ENCODE data around the gene AHCYL2. TPM values are rescaled to one million over a fixed set of nuclear protein-coding genes. Genes with fewer than 3 reads are reported as not detected.

The AHCYL2 gene
- total RNA-seq, 1 donor from 2014 or later = 19.9 TPM

- Mint-ChIP-seq H3K27ac (ENCODE audit: unreplicated experiment) (no peak overlapping the region), H3K4me1 (ENCODE audit: unreplicated experiment) (peaks cover 14% of the 10 kb centered on the region), H3K36me3 (ENCODE audit: low read depth, unreplicated experiment) (no peaks in the 10 kb centered on the region), H3K4me3 (ENCODE audit: unreplicated experiment) (no peak overlapping the region), H3K27me3 (ENCODE audit: unreplicated experiment) (peaks cover 4% of the 10 kb centered on the region), H3K9me3 (ENCODE audit: unreplicated experiment) (no peaks in the 10 kb centered on the region)
- no peak for TF ChIP-seq CTCF (IDR thresholded peaks at IDR 0.05; ENCODE audit: unreplicated experiment)
- DNase-seq (ENCODE audit: low spot score) = no peak
Measured at GRCh38 chr7:129191272-129191671, 33.6 kb upstream of the AHCYL2 start.

- no peak for TF ChIP-seq CTCF (IDR thresholded peaks at IDR 0.05; ENCODE audit: unreplicated experiment)
- Mint-ChIP-seq H3K4me3 (ENCODE audit: unreplicated experiment) (no peak overlapping the region), H3K27ac (ENCODE audit: unreplicated experiment) (no peak overlapping the region), H3K36me3 (ENCODE audit: low read depth, unreplicated experiment) (no peaks in the 10 kb centered on the region), H3K27me3 (ENCODE audit: unreplicated experiment) (peaks cover 2% of the 10 kb centered on the region), H3K9me3 (ENCODE audit: unreplicated experiment) (no peaks in the 10 kb centered on the region), H3K4me1 (ENCODE audit: unreplicated experiment) (peaks cover 11% of the 10 kb centered on the region)
- no peak for DNase-seq (ENCODE audit: low spot score)
Measured at GRCh38 chr7:129193892-129194291, 30.9 kb upstream of the AHCYL2 start.

DNA sequence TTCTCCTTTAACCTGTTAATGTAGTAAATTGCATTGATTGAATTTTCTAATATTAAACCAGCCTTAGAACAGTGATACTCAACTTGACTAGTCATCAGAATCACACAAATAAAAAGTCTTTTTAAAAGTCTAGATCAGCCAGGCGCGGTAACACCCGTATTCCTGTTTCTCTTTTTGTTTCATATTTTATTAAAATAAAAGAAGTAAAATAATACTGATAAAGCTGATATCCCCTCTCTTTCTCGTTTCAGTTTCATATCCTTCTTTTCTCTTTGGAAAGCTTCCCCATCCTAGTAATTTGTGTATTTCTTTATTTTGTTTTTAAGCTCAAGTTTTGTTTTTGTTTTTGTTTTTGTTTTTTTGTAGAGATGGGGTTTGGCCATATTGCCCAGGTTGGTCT, 27.1 kb upstream of the AHCYL2 start:
- H3K27me3 Mint-ChIP-seq (ENCODE audit: unreplicated experiment) = no peaks in the 10 kb centered on the region
- H3K4me1 Mint-ChIP-seq (ENCODE audit: unreplicated experiment) = peaks cover 7% of the 10 kb centered on the region
- H3K36me3 Mint-ChIP-seq (ENCODE audit: low read depth, unreplicated experiment) = no peaks in the 10 kb centered on the region
- H3K9me3 Mint-ChIP-seq (ENCODE audit: unreplicated experiment) = no peaks in the 10 kb centered on the region
- H3K4me3 Mint-ChIP-seq (ENCODE audit: unreplicated experiment) = no peak overlapping the region
- DNase-seq (ENCODE audit: low spot score) = no peak
- no peak overlapping the region for H3K27ac Mint-ChIP-seq (ENCODE audit: unreplicated experiment)
- TF ChIP-seq CTCF (IDR thresholded peaks at IDR 0.05; ENCODE audit: unreplicated experiment) = no peak

DNA sequence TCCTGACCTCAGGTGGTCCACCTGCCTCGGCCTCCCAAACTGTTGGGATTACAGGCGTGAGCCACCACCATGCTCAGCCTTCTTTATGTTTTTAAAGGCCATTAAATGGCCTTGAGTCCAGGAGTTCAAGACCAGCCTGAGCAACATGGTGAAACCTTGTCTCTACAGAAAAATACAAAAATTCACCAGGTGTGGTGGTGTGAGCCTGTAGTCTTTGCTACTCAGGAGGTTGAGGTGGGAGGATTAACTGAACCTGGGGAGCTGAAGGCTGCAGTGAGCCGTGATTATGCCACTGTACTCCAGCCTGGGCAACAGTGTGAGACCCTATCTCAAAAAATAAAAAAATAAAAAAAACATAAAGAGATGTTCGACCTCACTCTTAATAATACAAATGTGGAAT, 25.4 kb upstream of the AHCYL2 start:
- H3K27me3 Mint-ChIP-seq (ENCODE audit: unreplicated experiment) = no peaks in the 10 kb centered on the region
- TF ChIP-seq CTCF (IDR thresholded peaks at IDR 0.05; ENCODE audit: unreplicated experiment) = no peak
- no peaks in the 10 kb centered on the region for H3K9me3 Mint-ChIP-seq (ENCODE audit: unreplicated experiment)
- H3K36me3 Mint-ChIP-seq (ENCODE audit: low read depth, unreplicated experiment) = no peaks in the 10 kb centered on the region
- peaks cover 7% of the 10 kb centered on the region for H3K4me1 Mint-ChIP-seq (ENCODE audit: unreplicated experiment)
- no peak overlapping the region for H3K27ac Mint-ChIP-seq (ENCODE audit: unreplicated experiment)
- no peak overlapping the region for H3K4me3 Mint-ChIP-seq (ENCODE audit: unreplicated experiment)
- no peak for DNase-seq (ENCODE audit: low spot score)

GRCh38 chr7:129202058-129202777, 22.6 kb upstream of the AHCYL2 start:
- no peak for DNase-seq (ENCODE audit: low spot score)
- Mint-ChIP-seq H3K9me3 (ENCODE audit: unreplicated experiment) (no peaks in the 10 kb centered on the region), H3K4me1 (ENCODE audit: unreplicated experiment) (peaks cover 7% of the 10 kb centered on the region), H3K36me3 (ENCODE audit: low read depth, unreplicated experiment) (peaks cover 2% of the 10 kb centered on the region), H3K27me3 (ENCODE audit: unreplicated experiment) (no peaks in the 10 kb centered on the region), H3K27ac (ENCODE audit: unreplicated experiment) (no peak overlapping the region), H3K4me3 (ENCODE audit: unreplicated experiment) (no peak overlapping the region)
- TF ChIP-seq CTCF (IDR thresholded peaks at IDR 0.05; ENCODE audit: unreplicated experiment) = no peak

Data from endothelial cell (in vitro differentiated cells).